Measurements from ENCODE around the gene SLC22A7. TPM values are rescaled to one million over a fixed set of nuclear protein-coding genes. Genes with fewer than 3 reads are reported as not detected.

SLC22A7 gene
- total RNA-seq, 1 donor from 2014 or later = not detected

DNA sequence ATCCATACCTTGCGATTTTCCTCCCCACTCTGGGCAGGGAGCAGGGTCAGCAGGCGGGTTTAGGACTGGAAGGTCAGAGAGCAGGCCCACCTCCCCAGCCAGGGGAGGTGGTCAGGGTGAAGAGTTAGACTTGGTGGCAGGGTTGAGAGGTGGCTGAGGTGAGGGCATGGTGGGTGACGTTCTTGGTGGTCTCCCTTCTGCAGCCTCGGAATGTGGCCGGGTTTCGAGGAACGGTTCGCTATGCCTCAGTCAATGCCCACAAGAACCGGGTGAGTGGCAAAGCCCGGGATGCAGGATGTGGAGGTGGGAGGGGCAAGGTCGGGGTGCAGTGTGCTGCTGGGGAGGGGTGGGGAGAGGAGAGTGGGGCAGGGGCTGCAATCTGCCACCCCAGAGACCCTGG is 43.2 kb upstream of the SLC22A7 start:
- Mint-ChIP-seq H3K36me3 (no peaks in the 10 kb centered on the region), H3K4me1 (peaks cover 19% of the 10 kb centered on the region), H3K4me3 (no peak overlapping the region), H3K9me3 (no peaks in the 10 kb centered on the region), H3K27me3 (ENCODE audit: low read depth) (peaks cover 21% of the 10 kb centered on the region), H3K27ac (no peak overlapping the region)
- DNase-seq (ENCODE audit: low spot score in 2 of 2, unreplicated experiment in 2 of 2) = no peak
- TF ChIP-seq, protein P1, sequence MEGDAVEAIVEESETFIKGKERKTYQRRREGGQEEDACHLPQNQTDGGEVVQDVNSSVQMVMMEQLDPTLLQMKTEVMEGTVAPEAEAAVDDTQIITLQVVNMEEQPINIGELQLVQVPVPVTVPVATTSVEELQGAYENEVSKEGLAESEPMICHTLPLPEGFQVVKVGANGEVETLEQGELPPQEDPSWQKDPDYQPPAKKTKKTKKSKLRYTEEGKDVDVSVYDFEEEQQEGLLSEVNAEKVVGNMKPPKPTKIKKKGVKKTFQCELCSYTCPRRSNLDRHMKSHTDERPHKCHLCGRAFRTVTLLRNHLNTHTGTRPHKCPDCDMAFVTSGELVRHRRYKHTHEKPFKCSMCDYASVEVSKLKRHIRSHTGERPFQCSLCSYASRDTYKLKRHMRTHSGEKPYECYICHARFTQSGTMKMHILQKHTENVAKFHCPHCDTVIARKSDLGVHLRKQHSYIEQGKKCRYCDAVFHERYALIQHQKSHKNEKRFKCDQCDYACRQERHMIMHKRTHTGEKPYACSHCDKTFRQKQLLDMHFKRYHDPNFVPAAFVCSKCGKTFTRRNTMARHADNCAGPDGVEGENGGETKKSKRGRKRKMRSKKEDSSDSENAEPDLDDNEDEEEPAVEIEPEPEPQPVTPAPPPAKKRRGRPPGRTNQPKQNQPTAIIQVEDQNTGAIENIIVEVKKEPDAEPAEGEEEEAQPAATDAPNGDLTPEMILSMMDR (IDR thresholded peaks at IDR 0.05; ENCODE audit: unreplicated experiment) = no peak

DNA sequence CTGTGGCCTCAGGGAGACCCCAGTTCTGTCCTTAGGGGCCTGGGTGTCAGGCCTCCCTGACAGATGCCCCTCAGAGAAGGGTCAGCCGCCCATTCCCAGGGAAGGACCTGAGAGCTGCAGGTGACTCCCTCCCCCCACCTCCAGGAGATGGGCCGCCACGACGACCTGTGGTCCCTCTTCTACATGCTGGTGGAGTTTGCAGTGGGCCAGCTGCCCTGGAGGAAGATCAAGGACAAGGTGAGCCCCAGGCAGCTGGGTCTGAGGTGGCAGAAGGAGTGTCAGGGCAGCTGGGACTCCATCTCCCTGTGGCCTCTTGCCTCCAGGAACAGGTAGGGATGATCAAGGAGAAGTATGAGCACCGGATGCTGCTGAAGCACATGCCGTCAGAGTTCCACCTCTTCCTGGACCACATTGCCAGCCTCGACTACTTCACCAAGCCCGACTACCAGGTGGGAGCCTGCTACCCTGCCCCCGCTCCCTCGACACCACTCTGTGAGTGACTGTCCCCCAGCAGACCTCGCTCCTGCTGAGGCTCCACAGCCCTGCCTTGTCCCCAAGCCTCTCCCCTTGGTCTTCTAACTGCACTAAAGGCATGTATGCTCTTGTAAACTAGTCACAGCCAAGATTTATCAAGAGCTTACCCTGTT is 42.5 kb upstream of the SLC22A7 start:
- DNase-seq (ENCODE audit: low spot score in 2 of 2, unreplicated experiment in 2 of 2) = no peak

DNA sequence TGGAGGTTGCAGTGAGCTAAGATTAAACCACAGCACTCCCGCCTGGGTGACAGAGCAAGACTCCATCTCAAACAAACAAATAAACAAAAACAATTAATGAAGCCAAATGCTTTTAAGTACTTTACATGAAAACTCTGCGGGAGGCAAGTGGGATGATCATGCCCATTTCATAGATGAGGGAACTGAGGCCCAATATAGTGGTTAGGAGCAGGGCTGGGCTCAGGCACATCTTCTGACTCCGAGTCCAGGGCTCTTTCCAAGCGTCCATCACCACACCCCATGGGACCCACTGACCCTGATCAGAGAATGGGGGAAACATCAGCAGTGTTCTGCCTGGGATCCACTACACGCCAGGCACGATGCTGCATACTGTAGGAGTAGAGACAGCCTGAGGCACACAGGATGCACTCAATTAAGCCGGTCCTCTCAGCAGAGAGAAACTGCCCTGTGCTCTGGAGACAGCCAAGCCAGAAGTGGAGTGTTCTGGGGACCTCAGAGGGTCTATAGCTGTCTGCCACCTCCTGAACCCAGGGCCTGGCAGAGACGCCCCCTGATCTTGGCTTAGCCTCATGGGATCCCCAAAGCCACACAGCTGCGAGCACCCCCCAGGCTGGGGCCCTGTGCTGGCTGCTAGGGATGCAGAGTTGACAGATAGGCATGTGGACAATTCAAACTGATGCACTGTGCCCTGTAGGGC is 41.2 kb upstream of the SLC22A7 start:
- Mint-ChIP-seq H3K27ac (no peak overlapping the region), H3K4me3 (no peak overlapping the region), H3K36me3 (no peaks in the 10 kb centered on the region), H3K4me1 (peaks cover 6% of the 10 kb centered on the region), H3K27me3 (ENCODE audit: low read depth) (peaks cover 8% of the 10 kb centered on the region), H3K9me3 (no peaks in the 10 kb centered on the region)
- no peak for DNase-seq (ENCODE audit: low spot score in 2 of 2, unreplicated experiment in 2 of 2)
- TF ChIP-seq, protein P1 (IDR thresholded peaks at IDR 0.05; ENCODE audit: unreplicated experiment) = no peak

More for the DNA sequence above, 42.5 kb upstream of the SLC22A7 start:
- Mint-ChIP-seq H3K9me3 (no peaks in the 10 kb centered on the region), H3K4me1 (peaks cover 19% of the 10 kb centered on the region), H3K27ac (no peak overlapping the region), H3K27me3 (ENCODE audit: low read depth) (peaks cover 20% of the 10 kb centered on the region), H3K36me3 (no peaks in the 10 kb centered on the region), H3K4me3 (no peak overlapping the region)
- TF ChIP-seq, protein P1 (IDR thresholded peaks at IDR 0.05; ENCODE audit: unreplicated experiment) = no peak

DNA sequence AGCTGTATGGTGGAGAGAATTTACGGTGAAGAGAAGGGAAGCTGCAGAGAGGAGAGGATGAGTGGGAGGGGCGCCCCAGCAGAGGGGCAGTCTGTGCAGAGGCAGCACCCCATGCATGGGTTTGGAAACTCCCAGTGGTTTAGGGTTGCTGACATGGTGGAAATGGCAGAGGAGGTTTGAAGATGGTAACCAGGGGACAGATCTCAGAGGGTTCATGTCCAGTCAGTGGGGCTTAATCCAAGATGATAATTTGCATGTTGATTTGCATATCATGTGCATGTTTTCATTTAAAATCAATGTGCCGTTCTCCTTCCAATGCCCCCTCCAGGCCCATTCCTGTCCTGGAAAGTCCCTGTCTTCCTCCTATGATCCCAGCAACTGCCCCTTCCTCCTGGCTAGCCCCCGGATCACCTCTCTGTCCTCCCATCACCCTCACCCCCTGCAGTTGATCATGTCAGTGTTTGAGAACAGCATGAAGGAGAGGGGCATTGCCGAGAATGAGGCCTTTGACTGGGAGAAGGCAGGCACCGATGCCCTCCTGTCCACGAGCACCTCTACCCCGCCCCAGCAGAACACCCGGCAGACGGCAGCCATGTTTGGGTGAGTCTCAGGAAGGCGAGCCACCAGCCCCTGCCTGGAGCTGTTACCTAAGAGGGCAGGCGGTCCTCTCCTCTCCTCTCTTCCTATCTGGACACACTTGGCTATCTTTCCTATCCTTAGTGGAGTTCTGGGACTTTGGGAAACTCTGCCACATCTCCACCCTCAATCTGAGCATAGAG is 40.5 kb upstream of the SLC22A7 start:
- no peak overlapping the region for H3K4me3 Mint-ChIP-seq
- H3K27ac Mint-ChIP-seq = no peak overlapping the region
- H3K4me1 Mint-ChIP-seq = peaks cover 4% of the 10 kb centered on the region
- H3K27me3 Mint-ChIP-seq (ENCODE audit: low read depth) = peaks cover 6% of the 10 kb centered on the region
- TF ChIP-seq, protein P1 (IDR thresholded peaks at IDR 0.05; ENCODE audit: unreplicated experiment) = no peak
- H3K36me3 Mint-ChIP-seq = no peaks in the 10 kb centered on the region
- no peaks in the 10 kb centered on the region for H3K9me3 Mint-ChIP-seq
- no peak for DNase-seq (ENCODE audit: low spot score in 2 of 2, unreplicated experiment in 2 of 2)

DNA sequence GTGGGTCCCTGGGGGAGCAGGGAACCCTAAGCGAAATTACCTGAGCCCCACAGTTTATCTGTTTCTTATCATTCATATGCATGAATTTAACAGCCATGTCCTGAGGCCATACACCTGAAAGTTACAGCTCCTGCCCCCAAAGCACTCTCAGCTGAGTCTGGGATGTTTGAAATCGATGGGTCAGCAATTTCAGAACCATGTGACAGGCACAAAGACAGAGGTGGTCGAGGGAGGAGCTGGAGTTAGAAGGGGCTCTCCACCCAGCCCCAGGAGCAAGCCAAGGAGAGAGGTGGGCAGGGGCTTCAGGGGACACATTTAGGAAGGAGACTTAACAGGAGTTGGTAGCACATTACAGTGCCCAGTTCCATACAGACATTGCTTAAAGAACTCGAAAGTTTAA is 39.9 kb upstream of the SLC22A7 start:
- TF ChIP-seq, protein P1 (IDR thresholded peaks at IDR 0.05; ENCODE audit: unreplicated experiment) = no peak
- Mint-ChIP-seq H3K27me3 (ENCODE audit: low read depth) (peaks cover 2% of the 10 kb centered on the region), H3K9me3 (no peaks in the 10 kb centered on the region), H3K27ac (no peak overlapping the region), H3K4me3 (no peak overlapping the region), H3K4me1 (peaks cover 4% of the 10 kb centered on the region), H3K36me3 (no peaks in the 10 kb centered on the region)
- no peak for DNase-seq (ENCODE audit: low spot score in 2 of 2, unreplicated experiment in 2 of 2)

All from mesothelial cell of epicardium (in vitro differentiated cells).